ENCODE data around the gene MED27.

MED27 gene

GRCh38 chr9:131826966-131827525, 252.6 kb downstream of the MED27 start:
- FAIRE-seq, result no peak

GRCh38 chr9:131826053-131826452, 253.6 kb downstream of the MED27 start:
- FAIRE-seq, result no peak

GRCh38 chr9:131824953-131825495, 254.6 kb downstream of the MED27 start:
- FAIRE-seq, result no peak

GRCh38 chr9:131824155-131824594, 255.5 kb downstream of the MED27 start:
- FAIRE-seq, result no peak

- FAIRE-seq, result no peak
Measured at GRCh38 chr9:131823701-131824146, 255.9 kb downstream of the MED27 start.

GRCh38 chr9:131818089-131818488, 261.6 kb downstream of the MED27 start:
- FAIRE-seq, result no peak

- FAIRE-seq, result no peak
Measured at GRCh38 chr9:131817627-131818026, 262.0 kb downstream of the MED27 start.

- no peak for FAIRE-seq
Measured at GRCh38 chr9:131817073-131817472, 262.6 kb downstream of the MED27 start.

GRCh38 chr9:131815970-131816873, 263.4 kb downstream of the MED27 start:
- no peak for FAIRE-seq

- FAIRE-seq, result no peak
Measured at GRCh38 chr9:131814707-131815106, 265.0 kb downstream of the MED27 start.

GRCh38 chr9:131813116-131813515, 266.6 kb downstream of the MED27 start:
- no peak for FAIRE-seq

GRCh38 chr9:131812116-131812790, 267.4 kb downstream of the MED27 start:
- no peak for FAIRE-seq

GRCh38 chr9:131811405-131811804, 268.3 kb downstream of the MED27 start:
- FAIRE-seq, result no peak

GRCh38 chr9:131810351-131811170, 269.1 kb downstream of the MED27 start:
- FAIRE-seq, result no peak

All from TTC549 (cell line).